Occipital lobe (tissue), 2 donors: ENCODE data around the gene HSD17B14. TPM values are rescaled to one million over a fixed set of nuclear protein-coding genes. Genes with fewer than 3 reads are reported as not detected.
"Not testable (repeated sequence)": the region's sequence is repeated elsewhere in the genome, so short reads cannot be mapped to it uniquely, and the experiment has no call there.

Source experiments
- DNase-seq: peaks from one replicate; lab custom pipeline; 2025; lab: John Stamatoyannopoulos, UW
- total RNA-seq: library from RNA; depleted of rRNA; stranded (reverse); fragments of >200 nt; gene quantifications from one replicate; pipeline ENCODE4 v1.2.3, GENCODE V29; 2014

Gene HSD17B14
- total RNA-seq, 1 donor from 2014 or later, result 2.5 TPM

- no peak for DNase-seq
Observed at GRCh38 chr19:48867746-48868113, 31.4 kb upstream of the HSD17B14 start.

GRCh38 chr19:48867123-48867745 lies 30.9 kb upstream of the HSD17B14 start:
- no peak for DNase-seq

- no peak for DNase-seq
Observed at GRCh38 chr19:48866692-48867091, 30.4 kb upstream of the HSD17B14 start.

GRCh38 chr19:48862827-48863226 lies 26.5 kb upstream of the HSD17B14 start:
- no peak for DNase-seq

- no peak for DNase-seq
Observed at GRCh38 chr19:48861313-48861712, 25.0 kb upstream of the HSD17B14 start.

GRCh38 chr19:48859711-48860572 lies 23.7 kb upstream of the HSD17B14 start:
- no peak for DNase-seq

GRCh38 chr19:48858984-48859710 lies 22.9 kb upstream of the HSD17B14 start:
- DNase-seq, result no peak

- DNase-seq, result no peak
Observed at GRCh38 chr19:48856921-48857320, 20.6 kb upstream of the HSD17B14 start.

- DNase-seq, result no peak
Observed at GRCh38 chr19:48854103-48854502, 17.8 kb upstream of the HSD17B14 start.

- no peak for DNase-seq
Observed at GRCh38 chr19:48853483-48853882, 17.2 kb upstream of the HSD17B14 start.

- DNase-seq, result no peak
Observed at GRCh38 chr19:48852292-48852691, 16.0 kb upstream of the HSD17B14 start.

- not testable (repeated sequence) for DNase-seq
Observed at GRCh38 chr19:48846659-48847058, 10.4 kb upstream of the HSD17B14 start.

GRCh38 chr19:48845384-48845783 lies 9.1 kb upstream of the HSD17B14 start:
- no peak for DNase-seq

- DNase-seq, result no peak
Observed at GRCh38 chr19:48844472-48844871, 8.2 kb upstream of the HSD17B14 start.

GRCh38 chr19:48842789-48843162 lies 6.5 kb upstream of the HSD17B14 start:
- DNase-seq, result no peak

GRCh38 chr19:48841571-48841970 lies 5.3 kb upstream of the HSD17B14 start:
- no peak for DNase-seq

- DNase-seq, result no peak
Observed at GRCh38 chr19:48841047-48841446, 4.8 kb upstream of the HSD17B14 start.

GRCh38 chr19:48837687-48838086 lies 1.4 kb upstream of the HSD17B14 start:
- no peak for DNase-seq

- peak; percentile 32 for DNase-seq
Observed at GRCh38 chr19:48837051-48837524, 797 bp upstream of the HSD17B14 start.

GRCh38 chr19:48835734-48836088 lies 580 bp downstream of the HSD17B14 start:
- peak; percentile 80 for DNase-seq

- DNase-seq, result no peak
Observed at GRCh38 chr19:48833977-48834376, 2.3 kb downstream of the HSD17B14 start.

GRCh38 chr19:48833049-48833448 lies 3.2 kb downstream of the HSD17B14 start:
- DNase-seq, result no peak
